B cell (primary cell): ENCODE data around the gene HOXB8. TPM values are rescaled to one million over a fixed set of nuclear protein-coding genes. Genes with fewer than 3 reads are reported as not detected.

Experiments used
- ATAC-seq: fragments of 200-7000 bp; cut with Tn5 transposase; one replicate; pipeline ENCODE4 v1.10.0; 2021; ENCODE audit warnings: low read depth, mild to moderate bottlenecking, moderate number of reproducible peaks, moderate library complexity
- CTCF ChIA-PET: fragments of 350-600 bp; sonication (Branson Sonifier 250); formaldehyde crosslinking; loops from one replicate; lab custom pipeline; 2021; ENCODE audit warnings: antibody characterized with exemption, inconsistent platforms; lab: Charles Lee
- POLR2A ChIA-PET: fragments of 350-600 bp; sonication (Branson Sonifier 250); formaldehyde crosslinking; loops from one replicate; lab custom pipeline; 2021; ENCODE audit warnings: antibody characterized with exemption; lab: Charles Lee
- DNase-seq: peaks from one replicate; pipeline ENCODE4 v3.0.0; 2013
- H2AFZ ChIP-seq: 2 replicates; pipeline ENCODE4 v1.6.1; 2012; ENCODE audit warnings: mild to moderate bottlenecking, low read depth, low read length; ENCODE audit not compliant: insufficient read depth, poor library complexity, severe bottlenecking
- H3K27ac ChIP-seq, 2 donors: 1 replicate in 1 of 2; 2 replicates in 1 of 2; pipeline ENCODE4 v1.5.1; 2012 to 2013; ENCODE audit warnings: low read length in 2 of 2, mild to moderate bottlenecking in 2 of 2, moderate library complexity in 1 of 2
- H3K27me3 ChIP-seq, 4 experiments: fragments of 200-600 bp in 1 of 4; sonication (generic) in 1 of 4; replicated peaks in 1 of 4; 1 replicate in 2 of 4; 2 replicates in 2 of 4; pipeline versions ENCODE4 v1.6.1 to v1.7.0; 2013 to 2016; ENCODE audit warnings: low read length in 3 of 4, mild to moderate bottlenecking in 2 of 4, mixed read lengths in 1 of 4, moderate library complexity in 1 of 4; ENCODE audit not compliant: insufficient read depth in 4 of 4, control insufficient read depth in 3 of 4; ENCODE audit errors: control extremely low read depth in 1 of 4
- H3K36me3 ChIP-seq, 2 experiments: replicated peaks in 1 of 2; 1 replicate in 1 of 2; 2 replicates in 1 of 2; pipeline versions ENCODE4 v1.6.1 to v1.7.1; 2013; ENCODE audit warnings: low read length in 1 of 2; ENCODE audit not compliant: insufficient read depth in 2 of 2, control insufficient read depth in 1 of 2; ENCODE audit errors: control extremely low read depth in 1 of 2, extremely low read depth in 1 of 2
- H3K4me1 ChIP-seq, 2 donors: fragments of 200-600 bp in 1 of 2; sonication (generic) in 1 of 2; 1 replicate in 1 of 2; 2 replicates in 1 of 2; pipeline versions ENCODE4 v1.5.1 to v1.6.1; 2013 to 2017; ENCODE audit warnings: low read length in 2 of 2; ENCODE audit not compliant: control insufficient read depth in 2 of 2, insufficient read depth in 2 of 2
- H3K4me2 ChIP-seq: replicated peaks from 2 replicates; pipeline ENCODE3; 2012; ENCODE audit warnings: mild to moderate bottlenecking, low read depth, low read length; ENCODE audit not compliant: poor library complexity, severe bottlenecking
- H3K4me3 ChIP-seq, 5 experiments: fragments of 200-600 bp in 1 of 5; sonication (generic) in 1 of 5; 1 replicate in 3 of 5; 2 replicates in 2 of 5; pipeline versions ENCODE4 v1.5.1 to v1.7.0; 2011 to 2016; ENCODE audit warnings: low read length in 4 of 5, mild to moderate bottlenecking in 4 of 5, low read depth in 2 of 5, control low read depth in 1 of 5, moderate library complexity in 1 of 5; ENCODE audit not compliant: insufficient read depth in 1 of 5; ENCODE audit errors: control extremely low read depth in 1 of 5, extremely low read depth in 1 of 5
- H3K79me2 ChIP-seq: fragments of 200-600 bp; sonication (generic); one replicate; pipeline ENCODE4 v1.6.0; 2016; ENCODE audit warnings: low read length; ENCODE audit not compliant: control insufficient read depth, insufficient read depth
- H3K9ac ChIP-seq: fragments of 200-600 bp; sonication (generic); 2 replicates; pipeline ENCODE4 v1.6.1; 2017; ENCODE audit warnings: mild to moderate bottlenecking, low read length, moderate library complexity
- H3K9me3 ChIP-seq, 3 donors: one replicate each; pipeline versions ENCODE4 v1.6.1 to v1.7.1; 2013; ENCODE audit warnings: low read length in 2 of 3; ENCODE audit not compliant: control insufficient read depth in 2 of 3, insufficient read depth in 1 of 3; ENCODE audit errors: control extremely low read depth in 1 of 3
- H4K20me1 ChIP-seq: 2 replicates; pipeline ENCODE4 v1.6.0; 2012; ENCODE audit warnings: mild to moderate bottlenecking, low read length; ENCODE audit not compliant: insufficient read depth, control insufficient read depth, poor library complexity, severe bottlenecking
- H3K27ac Mint-ChIP-seq: one replicate; pipeline ENCODE4 v1.8.0; 2021; ENCODE audit warnings: mixed read lengths
- H3K27me3 Mint-ChIP-seq: one replicate; pipeline ENCODE4 v1.8.0; 2021; ENCODE audit warnings: mixed read lengths
- H3K4me1 Mint-ChIP-seq: one replicate; pipeline ENCODE4 v1.8.0; 2021; ENCODE audit warnings: mixed read lengths
- H3K4me3 Mint-ChIP-seq: one replicate; pipeline ENCODE4 v1.8.0; 2021; ENCODE audit warnings: mixed read lengths
- H3K9me3 Mint-ChIP-seq: one replicate; pipeline ENCODE4 v1.8.0; 2022; ENCODE audit warnings: mixed read lengths; ENCODE audit not compliant: insufficient read depth
- CTCF ChIP-seq: fragments of 200-600 bp; IDR thresholded peaks from one replicate; pipeline ENCODE4 v1.8.0; 2022; ENCODE audit warnings: antibody characterized with exemption, mild to moderate bottlenecking
- EZH2 ChIP-seq: IDR thresholded peaks from 2 replicates; pipeline ENCODE4 v1.6.1; 2012; ENCODE audit warnings: borderline replicate concordance, low read depth, mild to moderate bottlenecking, moderate library complexity, low read length; ENCODE audit not compliant: insufficient read depth, poor library complexity, severe bottlenecking
- WGBS: methylation state at CpG from one replicate; pipeline ENCODE4 v1.1.5; 2013; ENCODE audit warnings: missing lambda C conversion rate; ENCODE audit not compliant: insufficient coverage; 5-methylcytosine and 5-hydroxymethylcytosine counted together
- intact Hi-C: fragments of 100-400 bp; cut with micrococcal nuclease; formaldehyde crosslinking; loops from one replicate; pipeline ENCODE4 v1.10.0; 2022
- polyA plus RNA-seq: library from polyadenylated mRNA; depleted of rRNA; stranded (reverse); fragments of >200 nt; gene quantifications from 2 replicates; pipeline ENCODE4 v1.2.3, GENCODE V29; 2012
- total RNA-seq, 2 donors: library from RNA; stranded (reverse); fragments of 120-200 nt in 1 of 2; gene quantifications; 1 replicate in 1 of 2; 2 replicates in 1 of 2; pipeline versions ENCODE4 v1.2.3 to v1.2.4, GENCODE V29; 2013 to 2022

The HOXB8 gene
- total and polyA plus RNA-seq, 2 donors (not counting 1 experiment from before 2014, with no cell fraction given): not detected

DNA sequence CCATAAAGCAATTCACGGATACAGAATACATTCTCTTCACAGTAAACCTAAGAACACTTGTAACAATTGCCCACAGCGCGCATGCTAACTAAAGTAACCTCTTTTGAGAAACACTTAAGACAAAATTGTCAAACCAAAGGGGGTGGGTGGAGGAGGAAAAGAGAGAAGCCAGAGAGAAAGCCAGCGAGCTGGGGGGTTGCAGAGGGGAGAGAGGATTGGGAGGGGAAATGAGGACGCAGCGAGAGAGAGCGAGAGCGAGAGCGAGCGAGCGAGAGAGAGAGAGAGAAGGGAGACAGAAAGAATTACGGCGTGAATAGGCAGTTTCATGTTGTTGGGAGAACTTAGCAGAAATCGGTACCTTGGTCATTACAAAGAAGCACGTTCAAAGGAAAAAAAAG lies 2.6 kb downstream of the HOXB8 start:
- ChIA-PET POLR2A (interaction anchor here (0.5 to 1.0 kb wide), 3 partner anchors 12 to 239 kb away, joined by 3 to 10 read pairs (median 4); no protein-coding TSS in a partner anchor), CTCF (interaction anchor here (0.6 to 1.8 kb wide), 12 partner anchors 10 to 350 kb away, joined by 3 to 11 read pairs (median 4); partner anchors contain the start of gene HOXB9)
- H3K4me2 ChIP-seq: peak overlapping the region; percentile 100
- H3K27me3 ChIP-seq: peaks cover 0 to 90% (median 67%) of the 10 kb centered on the region in 4 experiments
- TF ChIP-seq CTCF (no peak), EZH2 (no peak)
- H3K9me3 ChIP-seq: peaks cover 0 to 34% (median 0%) of the 10 kb centered on the region in 3 donors
- H3K4me3 Mint-ChIP-seq: peak overlapping the region; percentile 92
- peak overlapping the region; percentile 57 for H3K27ac Mint-ChIP-seq
- H3K4me1 ChIP-seq: peaks cover 53 to 74% of the 10 kb centered on the region in 2 donors
- H3K9me3 Mint-ChIP-seq: no peaks in the 10 kb centered on the region
- no peak overlapping the region for H3K27ac ChIP-seq
- H3K36me3 ChIP-seq: no peaks in the 10 kb centered on the region
- H3K79me2 ChIP-seq: no peaks in the 10 kb centered on the region
- DNase-seq (no peak), ATAC-seq (no peak)
- WGBS: 2% methylated on average over 9 of the region's 15 CpGs
- peaks cover 72% of the 10 kb centered on the region for H3K27me3 Mint-ChIP-seq
- H3K4me3 ChIP-seq: peak overlapping the region in 3 of 5 experiments; percentile 31 to 96 (median 38)
- no peaks in the 10 kb centered on the region for H4K20me1 ChIP-seq
- intact Hi-C loops: loop anchor here (5.0 kb wide), 1 partner anchor 35 kb away; the partner anchor contains the start of gene HOXB4
- peak overlapping the region; percentile 59 for H3K9ac ChIP-seq
- H2AFZ ChIP-seq: peak overlapping the region; percentile 69
- H3K4me1 Mint-ChIP-seq: peaks cover 47% of the 10 kb centered on the region
